ENCODE data around the gene TRIML1.

DNA sequence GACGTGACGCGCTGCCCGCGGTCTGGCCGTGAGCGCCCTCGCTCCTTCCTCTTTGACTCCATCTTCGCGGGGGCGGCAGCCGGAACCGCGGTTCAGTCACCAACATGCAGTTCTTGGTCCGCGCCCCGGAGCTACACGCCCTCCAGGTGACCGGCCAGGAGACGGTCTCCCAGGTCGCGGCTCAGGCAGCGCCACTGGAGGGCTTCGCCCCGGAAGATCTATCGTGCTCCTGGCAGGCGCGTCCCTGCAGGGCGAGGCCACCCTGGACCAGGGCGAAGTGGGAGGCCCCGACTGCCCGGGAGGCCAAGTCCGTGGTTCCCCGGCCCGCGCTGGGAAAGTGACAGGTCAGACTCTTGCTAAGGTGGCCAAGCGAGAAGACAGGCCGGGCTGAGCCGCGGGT is 32.8 kb upstream of the TRIML1 start:
- TF ChIP-seq, protein P1, sequence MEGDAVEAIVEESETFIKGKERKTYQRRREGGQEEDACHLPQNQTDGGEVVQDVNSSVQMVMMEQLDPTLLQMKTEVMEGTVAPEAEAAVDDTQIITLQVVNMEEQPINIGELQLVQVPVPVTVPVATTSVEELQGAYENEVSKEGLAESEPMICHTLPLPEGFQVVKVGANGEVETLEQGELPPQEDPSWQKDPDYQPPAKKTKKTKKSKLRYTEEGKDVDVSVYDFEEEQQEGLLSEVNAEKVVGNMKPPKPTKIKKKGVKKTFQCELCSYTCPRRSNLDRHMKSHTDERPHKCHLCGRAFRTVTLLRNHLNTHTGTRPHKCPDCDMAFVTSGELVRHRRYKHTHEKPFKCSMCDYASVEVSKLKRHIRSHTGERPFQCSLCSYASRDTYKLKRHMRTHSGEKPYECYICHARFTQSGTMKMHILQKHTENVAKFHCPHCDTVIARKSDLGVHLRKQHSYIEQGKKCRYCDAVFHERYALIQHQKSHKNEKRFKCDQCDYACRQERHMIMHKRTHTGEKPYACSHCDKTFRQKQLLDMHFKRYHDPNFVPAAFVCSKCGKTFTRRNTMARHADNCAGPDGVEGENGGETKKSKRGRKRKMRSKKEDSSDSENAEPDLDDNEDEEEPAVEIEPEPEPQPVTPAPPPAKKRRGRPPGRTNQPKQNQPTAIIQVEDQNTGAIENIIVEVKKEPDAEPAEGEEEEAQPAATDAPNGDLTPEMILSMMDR (IDR thresholded peaks at IDR 0.05 in 2 of 3, conservative IDR thresholded peaks at IDR 0.05 in 1 of 3; ENCODE audit: control insufficient read depth in 2 of 3, extremely low read depth in 1 of 3, insufficient read depth in 1 of 3, low read depth in 3 of 3, low read length in 3 of 3), result no peak
- TF ChIP-seq TARDBP (IDR thresholded peaks at IDR 0.05; ENCODE audit: borderline replicate concordance), result no peak
- TF ChIP-seq, protein P2, sequence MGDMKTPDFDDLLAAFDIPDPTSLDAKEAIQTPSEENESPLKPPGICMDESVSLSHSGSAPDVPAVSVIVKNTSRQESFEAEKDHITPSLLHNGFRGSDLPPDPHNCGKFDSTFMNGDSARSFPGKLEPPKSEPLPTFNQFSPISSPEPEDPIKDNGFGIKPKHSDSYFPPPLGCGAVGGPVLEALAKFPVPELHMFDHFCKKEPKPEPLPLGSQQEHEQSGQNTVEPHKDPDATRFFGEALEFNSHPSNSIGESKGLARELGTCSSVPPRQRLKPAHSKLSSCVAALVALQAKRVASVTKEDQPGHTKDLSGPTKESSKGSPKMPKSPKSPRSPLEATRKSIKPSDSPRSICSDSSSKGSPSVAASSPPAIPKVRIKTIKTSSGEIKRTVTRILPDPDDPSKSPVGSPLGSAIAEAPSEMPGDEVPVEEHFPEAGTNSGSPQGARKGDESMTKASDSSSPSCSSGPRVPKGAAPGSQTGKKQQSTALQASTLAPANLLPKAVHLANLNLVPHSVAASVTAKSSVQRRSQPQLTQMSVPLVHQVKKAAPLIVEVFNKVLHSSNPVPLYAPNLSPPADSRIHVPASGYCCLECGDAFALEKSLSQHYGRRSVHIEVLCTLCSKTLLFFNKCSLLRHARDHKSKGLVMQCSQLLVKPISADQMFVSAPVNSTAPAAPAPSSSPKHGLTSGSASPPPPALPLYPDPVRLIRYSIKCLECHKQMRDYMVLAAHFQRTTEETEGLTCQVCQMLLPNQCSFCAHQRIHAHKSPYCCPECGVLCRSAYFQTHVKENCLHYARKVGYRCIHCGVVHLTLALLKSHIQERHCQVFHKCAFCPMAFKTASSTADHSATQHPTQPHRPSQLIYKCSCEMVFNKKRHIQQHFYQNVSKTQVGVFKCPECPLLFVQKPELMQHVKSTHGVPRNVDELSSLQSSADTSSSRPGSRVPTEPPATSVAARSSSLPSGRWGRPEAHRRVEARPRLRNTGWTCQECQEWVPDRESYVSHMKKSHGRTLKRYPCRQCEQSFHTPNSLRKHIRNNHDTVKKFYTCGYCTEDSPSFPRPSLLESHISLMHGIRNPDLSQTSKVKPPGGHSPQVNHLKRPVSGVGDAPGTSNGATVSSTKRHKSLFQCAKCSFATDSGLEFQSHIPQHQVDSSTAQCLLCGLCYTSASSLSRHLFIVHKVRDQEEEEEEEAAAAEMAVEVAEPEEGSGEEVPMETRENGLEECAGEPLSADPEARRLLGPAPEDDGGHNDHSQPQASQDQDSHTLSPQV (IDR thresholded peaks at IDR 0.05), result no peak
- no peak for TF ChIP-seq POLR2A (IDR thresholded peaks at IDR 0.05; ENCODE audit: low read depth, low read length)
- no peak for TF ChIP-seq MTA3 (IDR thresholded peaks at IDR 0.05; ENCODE audit: borderline replicate concordance, low read length)
- TF ChIP-seq DPF2 (IDR thresholded peaks at IDR 0.05), result no peak
- no peak for TF ChIP-seq BRCA1 (IDR thresholded peaks at IDR 0.05; ENCODE audit: low read depth, low read length)
- no peak for TF ChIP-seq POLR2AphosphoS5 (IDR thresholded peaks at IDR 0.05; ENCODE audit: low read length)
- TF ChIP-seq, protein P3, sequence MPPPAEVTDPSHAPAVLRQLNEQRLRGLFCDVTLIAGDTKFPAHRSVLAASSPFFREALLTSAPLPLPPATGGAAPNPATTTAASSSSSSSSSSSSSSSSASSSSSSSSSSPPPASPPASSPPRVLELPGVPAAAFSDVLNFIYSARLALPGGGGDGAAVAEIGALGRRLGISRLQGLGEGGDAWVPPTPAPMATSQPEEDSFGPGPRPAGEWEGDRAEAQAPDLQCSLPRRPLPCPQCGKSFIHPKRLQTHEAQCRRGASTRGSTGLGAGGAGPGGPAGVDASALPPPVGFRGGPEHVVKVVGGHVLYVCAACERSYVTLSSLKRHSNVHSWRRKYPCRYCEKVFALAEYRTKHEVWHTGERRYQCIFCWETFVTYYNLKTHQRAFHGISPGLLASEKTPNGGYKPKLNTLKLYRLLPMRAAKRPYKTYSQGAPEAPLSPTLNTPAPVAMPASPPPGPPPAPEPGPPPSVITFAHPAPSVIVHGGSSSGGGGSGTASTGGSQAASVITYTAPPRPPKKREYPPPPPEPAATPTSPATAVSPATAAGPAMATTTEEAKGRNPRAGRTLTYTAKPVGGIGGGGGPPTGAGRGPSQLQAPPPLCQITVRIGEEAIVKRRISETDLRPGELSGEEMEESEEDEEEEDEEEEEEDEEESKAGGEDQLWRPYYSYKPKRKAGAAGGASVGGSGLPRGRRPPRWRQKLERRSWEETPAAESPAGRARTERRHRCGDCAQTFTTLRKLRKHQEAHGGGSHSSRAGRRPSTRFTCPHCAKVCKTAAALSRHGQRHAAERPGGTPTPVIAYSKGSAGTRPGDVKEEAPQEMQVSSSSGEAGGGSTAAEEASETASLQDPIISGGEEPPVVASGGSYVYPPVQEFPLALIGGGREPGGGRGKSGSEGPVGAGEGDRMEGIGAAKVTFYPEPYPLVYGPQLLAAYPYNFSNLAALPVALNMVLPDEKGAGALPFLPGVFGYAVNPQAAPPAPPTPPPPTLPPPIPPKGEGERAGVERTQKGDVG (CRISPR knock-in tag; IDR thresholded peaks at IDR 0.05), result no peak

Data from GM12878 (cell line).